ENCODE results near the gene PARP2.
"Not testable (repeated sequence)": the region's sequence is repeated elsewhere in the genome, so short reads cannot be mapped to it uniquely, and the experiment has no call there.

PARP2 gene

DNA sequence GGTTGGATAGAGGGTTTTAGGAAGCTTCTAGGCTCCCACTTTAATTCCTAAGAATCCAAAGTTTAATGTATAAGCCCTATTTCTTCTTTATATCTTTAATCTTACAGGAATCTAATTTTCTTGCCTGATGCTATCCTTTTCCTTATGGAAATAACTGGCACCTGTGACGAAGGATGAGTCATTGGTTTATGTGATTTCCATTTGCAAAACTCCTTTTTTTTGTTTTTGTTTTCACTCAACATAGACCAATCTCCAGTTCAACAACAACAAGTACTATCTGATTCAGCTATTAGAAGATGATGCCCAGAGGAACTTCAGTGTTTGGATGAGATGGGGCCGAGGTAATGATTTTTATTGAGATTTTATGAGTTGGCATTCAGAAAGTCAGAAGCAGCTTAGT is 6.8 kb downstream of the PARP2 start:
- Histone ChIP-seq H3F3A (ENCODE audit: low read depth) (0 out of 2 replicates have a peak, but pooled peaks cover 2% of the 10 kb centered on the region), H3K36me3 (ENCODE audit: insufficient read depth, low read length) (peaks cover 60% of the 10 kb centered on the region)

DNA sequence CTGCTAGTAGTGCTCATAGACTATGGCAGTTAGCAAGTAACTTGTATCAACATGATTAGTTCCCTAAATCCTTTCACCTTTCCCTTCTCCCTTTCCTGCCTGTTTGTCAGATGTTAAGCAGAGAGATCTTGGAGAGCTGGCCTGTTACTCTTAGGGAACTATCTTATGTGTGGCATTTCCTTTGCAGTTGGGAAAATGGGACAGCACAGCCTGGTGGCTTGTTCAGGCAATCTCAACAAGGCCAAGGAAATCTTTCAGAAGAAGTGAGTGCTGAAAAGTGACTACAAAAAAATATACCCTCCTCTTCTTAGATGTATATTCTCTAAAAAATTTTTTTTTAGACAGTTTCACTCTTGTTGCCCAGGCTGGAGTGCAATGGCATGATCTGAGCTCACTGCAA is 7.4 kb downstream of the PARP2 start:
- no peak overlapping the region for H2AFZ ChIP-seq (ENCODE audit: low read length)
- TF ChIP-seq EZH2phosphoT487 (IDR thresholded peaks at IDR 0.05; ENCODE audit: borderline replicate concordance) = no peak
- TF ChIP-seq, protein P1, sequence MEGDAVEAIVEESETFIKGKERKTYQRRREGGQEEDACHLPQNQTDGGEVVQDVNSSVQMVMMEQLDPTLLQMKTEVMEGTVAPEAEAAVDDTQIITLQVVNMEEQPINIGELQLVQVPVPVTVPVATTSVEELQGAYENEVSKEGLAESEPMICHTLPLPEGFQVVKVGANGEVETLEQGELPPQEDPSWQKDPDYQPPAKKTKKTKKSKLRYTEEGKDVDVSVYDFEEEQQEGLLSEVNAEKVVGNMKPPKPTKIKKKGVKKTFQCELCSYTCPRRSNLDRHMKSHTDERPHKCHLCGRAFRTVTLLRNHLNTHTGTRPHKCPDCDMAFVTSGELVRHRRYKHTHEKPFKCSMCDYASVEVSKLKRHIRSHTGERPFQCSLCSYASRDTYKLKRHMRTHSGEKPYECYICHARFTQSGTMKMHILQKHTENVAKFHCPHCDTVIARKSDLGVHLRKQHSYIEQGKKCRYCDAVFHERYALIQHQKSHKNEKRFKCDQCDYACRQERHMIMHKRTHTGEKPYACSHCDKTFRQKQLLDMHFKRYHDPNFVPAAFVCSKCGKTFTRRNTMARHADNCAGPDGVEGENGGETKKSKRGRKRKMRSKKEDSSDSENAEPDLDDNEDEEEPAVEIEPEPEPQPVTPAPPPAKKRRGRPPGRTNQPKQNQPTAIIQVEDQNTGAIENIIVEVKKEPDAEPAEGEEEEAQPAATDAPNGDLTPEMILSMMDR (conservative IDR thresholded peaks at IDR 0.05; ENCODE audit: low read length) = peak; percentile 32
- H3K9me3 ChIP-seq (ENCODE audit: insufficient read depth, low read depth, low read length) = no peaks in the 10 kb centered on the region
- no peaks in the 10 kb centered on the region for H3K27me3 ChIP-seq (ENCODE audit: insufficient read depth, low read length, poor library complexity, severe bottlenecking)
- H3K9ac ChIP-seq (ENCODE audit: low read depth, low read length, poor library complexity, severe bottlenecking) = no peak overlapping the region
- no peaks in the 10 kb centered on the region for H3K9me2 ChIP-seq (replicated peaks; ENCODE audit: low read depth, low read length)
- no peak overlapping the region for H3K4me3 ChIP-seq (ENCODE audit: low read length, poor library complexity, severe bottlenecking)
- no peak overlapping the region for H3K4me2 ChIP-seq (ENCODE audit: low read depth, low read length, poor library complexity, severe bottlenecking)
- peaks cover 64% of the 10 kb centered on the region for H3K36me3 ChIP-seq (ENCODE audit: insufficient read depth, low read length)
- peaks cover 8% of the 10 kb centered on the region; the same call in 1 of the 2 replicates for H3K79me2 ChIP-seq (ENCODE audit: insufficient read depth, low read length)
- no peaks in the 10 kb centered on the region for H4K20me1 ChIP-seq (ENCODE audit: insufficient read depth, low read length, poor library complexity, severe bottlenecking)
- no peaks in the 10 kb centered on the region for H3K4me1 ChIP-seq (ENCODE audit: insufficient read depth, low read length, poor library complexity, severe bottlenecking)
- H3F3A ChIP-seq (ENCODE audit: low read depth) = no peaks in the 10 kb centered on the region

More for the DNA sequence above, 6.8 kb downstream of the PARP2 start:
- no peak overlapping the region for H2AFZ ChIP-seq (ENCODE audit: low read length)
- H3K4me2 ChIP-seq (ENCODE audit: low read depth, low read length, poor library complexity, severe bottlenecking) = no peak overlapping the region
- no peaks in the 10 kb centered on the region for H3K9me3 ChIP-seq (ENCODE audit: insufficient read depth, low read depth, low read length)
- peaks cover 4% of the 10 kb centered on the region for H3K4me1 ChIP-seq (ENCODE audit: insufficient read depth, low read length, poor library complexity, severe bottlenecking)
- H3K79me2 ChIP-seq (ENCODE audit: insufficient read depth, low read length) = peaks cover 13% of the 10 kb centered on the region; the same call in 1 of the 2 replicates
- no peaks in the 10 kb centered on the region for H4K20me1 ChIP-seq (ENCODE audit: insufficient read depth, low read length, poor library complexity, severe bottlenecking)
- H3K4me3 ChIP-seq (ENCODE audit: low read length, poor library complexity, severe bottlenecking) = no peak overlapping the region
- TF ChIP-seq, protein P1 (conservative IDR thresholded peaks at IDR 0.05; ENCODE audit: low read length) = no peak
- no peak for TF ChIP-seq EZH2phosphoT487 (IDR thresholded peaks at IDR 0.05; ENCODE audit: borderline replicate concordance)
- no peak overlapping the region for H3K9ac ChIP-seq (ENCODE audit: low read depth, low read length, poor library complexity, severe bottlenecking)
- no peaks in the 10 kb centered on the region for H3K27me3 ChIP-seq (ENCODE audit: insufficient read depth, low read length, poor library complexity, severe bottlenecking)
- H3K9me2 ChIP-seq (replicated peaks; ENCODE audit: low read depth, low read length) = no peaks in the 10 kb centered on the region

DNA sequence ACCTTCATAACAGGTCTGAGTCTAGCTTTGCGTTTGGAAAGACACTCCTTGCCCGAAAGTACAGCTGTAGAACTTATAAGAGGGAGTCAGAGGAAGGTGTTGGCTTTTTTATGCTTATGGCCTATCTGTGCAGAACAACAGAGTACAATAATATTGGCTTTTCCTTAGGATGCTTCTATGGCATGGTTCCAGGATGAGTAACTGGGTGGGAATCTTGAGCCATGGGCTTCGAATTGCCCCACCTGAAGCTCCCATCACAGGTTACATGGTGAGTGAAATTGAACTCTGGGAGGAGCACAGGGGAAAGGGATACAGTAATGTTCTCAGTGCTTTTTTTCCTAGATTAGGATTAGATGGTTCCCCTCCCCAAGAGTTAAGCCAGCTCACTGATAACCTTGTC is 13.0 kb downstream of the PARP2 start:
- Histone ChIP-seq H3K27me3 (ENCODE audit: insufficient read depth, low read length, poor library complexity, severe bottlenecking) (no peaks in the 10 kb centered on the region), H3K4me3 (ENCODE audit: low read length, poor library complexity, severe bottlenecking) (no peak overlapping the region), H3K79me2 (ENCODE audit: insufficient read depth, low read length) (no peaks in the 10 kb centered on the region), H3F3A (ENCODE audit: low read depth) (no peaks in the 10 kb centered on the region), H2AFZ (ENCODE audit: low read length) (no peak overlapping the region), H3K9me3 (ENCODE audit: insufficient read depth, low read depth, low read length) (no peaks in the 10 kb centered on the region), H3K4me2 (ENCODE audit: low read depth, low read length, poor library complexity, severe bottlenecking) (no peak overlapping the region), H3K9ac (ENCODE audit: low read depth, low read length, poor library complexity, severe bottlenecking) (no peak overlapping the region), H3K4me1 (ENCODE audit: insufficient read depth, low read length, poor library complexity, severe bottlenecking) (no peaks in the 10 kb centered on the region), H4K20me1 (ENCODE audit: insufficient read depth, low read length, poor library complexity, severe bottlenecking) (no peaks in the 10 kb centered on the region), H3K9me2 (replicated peaks; ENCODE audit: low read depth, low read length) (no peaks in the 10 kb centered on the region), H3K36me3 (ENCODE audit: insufficient read depth, low read length) (peaks cover 73% of the 10 kb centered on the region)
- no peak for TF ChIP-seq EZH2phosphoT487 (IDR thresholded peaks at IDR 0.05; ENCODE audit: borderline replicate concordance)
- TF ChIP-seq, protein P1 (conservative IDR thresholded peaks at IDR 0.05; ENCODE audit: low read length) = no peak

DNA sequence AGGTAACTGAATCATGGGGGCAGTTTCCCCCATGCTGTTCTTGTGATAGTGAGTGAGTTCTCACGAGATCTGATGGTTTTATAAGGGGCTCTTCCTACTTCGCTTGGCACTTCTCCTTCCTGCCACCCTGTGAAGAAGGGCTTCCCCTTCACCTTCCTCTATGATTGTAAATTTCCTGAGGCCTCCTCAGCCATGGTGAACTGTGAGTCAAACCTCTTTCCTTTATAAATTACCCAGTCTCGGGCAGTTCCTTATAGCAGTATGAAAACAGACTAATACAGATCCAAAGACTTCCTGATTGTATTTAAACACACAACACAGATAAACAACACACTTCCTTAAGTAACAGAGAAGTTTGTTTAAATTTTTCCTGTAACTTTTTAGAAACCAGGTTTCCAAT is 15.0 kb downstream of the PARP2 start:
- peaks cover 60% of the 10 kb centered on the region for H3K36me3 ChIP-seq (ENCODE audit: insufficient read depth, low read length)
- H3K9me3 ChIP-seq (ENCODE audit: insufficient read depth, low read depth, low read length) = not testable (repeated sequence)

More for the DNA sequence above, 15.0 kb downstream of the PARP2 start:
- not testable (repeated sequence) for H2AFZ ChIP-seq (ENCODE audit: low read length); H3K9ac ChIP-seq (ENCODE audit: low read depth, low read length, poor library complexity, severe bottlenecking); H3K4me2 ChIP-seq (ENCODE audit: low read depth, low read length, poor library complexity, severe bottlenecking); H3K27me3 ChIP-seq (ENCODE audit: insufficient read depth, low read length, poor library complexity, severe bottlenecking); H3K4me1 ChIP-seq (ENCODE audit: insufficient read depth, low read length, poor library complexity, severe bottlenecking); H3K9me2 ChIP-seq (replicated peaks; ENCODE audit: low read depth, low read length); H3K4me3 ChIP-seq (ENCODE audit: low read length, poor library complexity, severe bottlenecking); H3F3A ChIP-seq (ENCODE audit: low read depth); H3K79me2 ChIP-seq (ENCODE audit: insufficient read depth, low read length); H4K20me1 ChIP-seq (ENCODE audit: insufficient read depth, low read length, poor library complexity, severe bottlenecking)
